SK-N-MC (cell line): ENCODE measurements around the gene INHBC.

Experiments
- DNase-seq: peaks from one replicate; pipeline ENCODE4 v3.0.0-alpha.2; 2011; ENCODE audit warnings: low read depth, low spot score
- H3K27ac ChIP-seq: fragments of 200-600 bp; sonication (generic); 2 replicates; pipeline ENCODE4 v1.5.1; 2016; ENCODE audit warnings: mixed run types
- H3K36me3 ChIP-seq: fragments of 200-600 bp; sonication (generic); 2 replicates; pipeline ENCODE4 v1.6.1; 2017; ENCODE audit warnings: antibody characterized with exemption, low read length, mixed read lengths; ENCODE audit not compliant: insufficient read depth
- H3K4me3 ChIP-seq: fragments of 200-600 bp; sonication (generic); 2 replicates; pipeline ENCODE4 v1.5.1; 2016
- H3K9ac ChIP-seq: fragments of 200-600 bp; sonication (generic); 2 replicates; pipeline ENCODE4 v1.8.0; 2017; ENCODE audit warnings: mixed run types, mixed read lengths; ENCODE audit not compliant: insufficient read length
- H3K9me3 ChIP-seq: fragments of 200-600 bp; sonication (generic); 2 replicates; pipeline ENCODE4 v1.6.1; 2017; ENCODE audit warnings: low read depth, mild to moderate bottlenecking, antibody characterized with exemption, low read length, moderate library complexity, mixed read lengths
- EZH2 ChIP-seq: fragments of 200-600 bp; sonication (generic); IDR thresholded peaks from one replicate; pipeline ENCODE4 v1.6.1; 2017; ENCODE audit warnings: antibody characterized with exemption
- FOXP2 ChIP-seq: optimal IDR thresholded peaks from 2 replicates; pipeline ENCODE3; 2011; ENCODE audit warnings: mild to moderate bottlenecking, moderate library complexity; ENCODE audit not compliant: insufficient read depth; ENCODE audit errors: extremely low read length, control extremely low read depth
- POLR2AphosphoS5 ChIP-seq: IDR thresholded peaks from 2 replicates; pipeline ENCODE4 v1.6.1; 2012; ENCODE audit warnings: mild to moderate bottlenecking, low read depth, low read length, borderline replicate concordance

The INHBC gene

GRCh38 chr12:57467915-57468314 is 33.3 kb downstream of the INHBC start:
- H3K36me3 ChIP-seq: no peaks in the 10 kb centered on the region
- no peak for TF ChIP-seq EZH2
- TF ChIP-seq FOXP2: no peak
- TF ChIP-seq POLR2AphosphoS5: no peak

DNA sequence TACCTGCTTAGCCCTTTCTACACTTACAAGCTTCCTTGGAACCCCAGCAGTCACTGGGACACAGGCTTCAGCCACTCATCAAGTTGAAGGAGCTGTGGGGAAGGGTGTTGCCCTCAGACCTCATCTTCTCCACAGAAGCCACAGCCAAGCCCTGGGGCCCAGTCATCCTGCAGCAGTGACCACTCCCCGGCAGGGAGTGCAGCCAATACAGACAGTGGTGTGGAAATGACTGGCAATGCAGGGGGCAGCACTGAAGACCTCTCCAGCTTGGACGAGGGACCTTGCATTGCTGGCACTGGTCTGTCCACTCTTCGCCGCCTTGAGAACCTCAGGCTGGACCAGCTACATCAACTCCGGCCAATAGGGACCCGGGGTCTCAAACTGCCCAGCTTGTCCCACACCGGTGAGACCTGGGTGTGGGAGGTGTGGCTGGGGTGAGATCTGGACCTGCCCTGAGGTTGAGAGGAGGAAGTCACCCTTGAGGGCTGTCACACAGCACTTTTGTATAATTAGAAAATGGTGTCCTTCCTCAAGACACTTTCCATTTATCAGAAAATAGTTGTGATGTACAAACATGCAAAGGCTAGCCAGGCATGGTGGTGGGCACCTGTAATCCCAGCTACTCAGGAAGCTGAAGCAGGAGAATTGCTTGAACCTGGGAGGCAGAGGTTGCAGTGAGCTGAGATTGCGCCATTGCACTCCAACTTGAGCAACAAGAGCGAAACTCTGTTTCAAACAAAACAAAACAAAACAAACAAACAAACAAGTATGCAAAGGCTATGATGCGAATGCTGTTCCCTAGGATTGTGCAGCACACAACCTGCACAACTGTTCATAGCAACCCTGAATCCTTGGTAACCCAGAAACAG is 34.9 kb downstream of the INHBC start:
- Histone ChIP-seq H3K36me3 (no peaks in the 10 kb centered on the region), H3K4me3 (no peak overlapping the region), H3K9ac (no peak overlapping the region), H3K9me3 (no peaks in the 10 kb centered on the region), H3K27ac (no peak overlapping the region)
- no peak for TF ChIP-seq FOXP2
- no peak for TF ChIP-seq POLR2AphosphoS5
- TF ChIP-seq EZH2: no peak
- DNase-seq: no peak

More at GRCh38 chr12:57467915-57468314, 33.3 kb downstream of the INHBC start:
- Histone ChIP-seq H3K9ac (no peak overlapping the region), H3K27ac (no peak overlapping the region), H3K9me3 (no peaks in the 10 kb centered on the region), H3K4me3 (no peak overlapping the region)
- no peak for DNase-seq

DNA sequence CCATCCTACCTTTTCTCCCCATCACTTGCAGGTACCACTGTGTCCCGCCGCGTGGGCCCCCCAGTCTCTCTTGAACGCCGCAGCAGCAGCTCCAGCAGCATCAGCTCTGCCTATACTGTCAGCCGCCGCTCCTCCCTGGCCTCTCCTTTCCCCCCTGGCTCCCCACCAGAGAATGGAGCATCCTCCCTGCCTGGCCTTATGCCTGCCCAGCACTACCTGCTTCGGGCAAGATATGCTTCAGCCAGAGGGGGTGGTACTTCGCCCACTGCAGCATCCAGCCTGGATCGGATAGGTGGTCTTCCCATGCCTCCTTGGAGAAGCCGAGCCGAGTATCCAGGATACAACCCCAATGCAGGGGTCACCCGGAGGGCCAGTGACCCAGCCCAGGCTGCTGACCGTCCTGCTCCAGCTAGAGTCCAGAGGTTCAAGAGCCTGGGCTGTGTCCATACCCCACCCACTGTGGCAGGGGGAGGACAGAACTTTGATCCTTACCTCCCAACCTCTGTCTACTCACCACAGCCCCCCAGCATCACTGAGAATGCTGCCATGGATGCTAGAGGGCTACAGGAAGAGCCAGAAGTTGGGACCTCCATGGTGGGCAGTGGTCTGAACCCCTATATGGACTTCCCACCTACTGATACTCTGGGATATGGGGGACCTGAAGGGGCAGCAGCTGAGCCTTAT is 35.8 kb downstream of the INHBC start:
- Histone ChIP-seq H3K27ac (no peak overlapping the region), H3K4me3 (no peak overlapping the region), H3K36me3 (no peaks in the 10 kb centered on the region), H3K9me3 (no peaks in the 10 kb centered on the region), H3K9ac (no peak overlapping the region)
- no peak for TF ChIP-seq POLR2AphosphoS5
- TF ChIP-seq FOXP2: no peak
- TF ChIP-seq EZH2: no peak
- DNase-seq: no peak

GRCh38 chr12:57470970-57471656 is 36.5 kb downstream of the INHBC start:
- Histone ChIP-seq H3K9ac (no peak overlapping the region), H3K27ac (no peak overlapping the region), H3K9me3 (no peaks in the 10 kb centered on the region), H3K4me3 (no peak overlapping the region), H3K36me3 (no peaks in the 10 kb centered on the region)
- no peak for DNase-seq
- TF ChIP-seq FOXP2 (no peak), EZH2 (no peak), POLR2AphosphoS5 (no peak)

GRCh38 chr12:57471661-57472060 is 37.1 kb downstream of the INHBC start:
- H3K36me3 ChIP-seq: no peaks in the 10 kb centered on the region
- TF ChIP-seq EZH2: no peak
- TF ChIP-seq FOXP2: no peak
- no peak for TF ChIP-seq POLR2AphosphoS5
- H3K9ac ChIP-seq: no peak overlapping the region
- H3K4me3 ChIP-seq: no peak overlapping the region
- no peak overlapping the region for H3K27ac ChIP-seq
- no peak for DNase-seq
- H3K9me3 ChIP-seq: no peaks in the 10 kb centered on the region

GRCh38 chr12:57472391-57472790 is 37.8 kb downstream of the INHBC start:
- Histone ChIP-seq H3K9me3 (no peaks in the 10 kb centered on the region), H3K36me3 (no peaks in the 10 kb centered on the region), H3K4me3 (no peak overlapping the region), H3K9ac (no peak overlapping the region), H3K27ac (no peak overlapping the region)
- TF ChIP-seq EZH2 (no peak), FOXP2 (no peak), POLR2AphosphoS5 (no peak)
- DNase-seq: no peak

DNA sequence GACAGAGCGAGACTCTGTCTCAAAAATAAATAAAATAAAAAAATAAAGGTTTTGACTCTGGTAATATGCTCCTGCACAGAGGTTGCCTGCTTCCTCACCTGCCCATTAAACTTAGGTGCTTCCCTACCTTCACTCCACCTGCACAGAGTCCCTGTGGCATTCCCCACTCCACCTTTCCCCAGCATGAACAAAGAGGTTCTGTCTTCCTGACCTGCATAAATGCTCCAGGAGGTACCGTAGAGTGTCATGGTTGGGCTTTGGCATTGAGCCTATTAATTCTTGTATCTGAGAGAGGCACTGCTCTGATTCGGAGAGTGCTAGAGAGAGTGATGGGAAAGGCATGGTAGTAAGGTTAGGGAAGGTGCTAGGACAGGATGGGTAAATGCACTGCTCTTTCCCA is 38.8 kb downstream of the INHBC start:
- no peaks in the 10 kb centered on the region for H3K9me3 ChIP-seq
- TF ChIP-seq EZH2: no peak
- TF ChIP-seq FOXP2: no peak
- TF ChIP-seq POLR2AphosphoS5: no peak
- no peak for DNase-seq
- H3K36me3 ChIP-seq: no peaks in the 10 kb centered on the region
- no peak overlapping the region for H3K4me3 ChIP-seq
- H3K9ac ChIP-seq: no peak overlapping the region
- H3K27ac ChIP-seq: no peak overlapping the region

DNA sequence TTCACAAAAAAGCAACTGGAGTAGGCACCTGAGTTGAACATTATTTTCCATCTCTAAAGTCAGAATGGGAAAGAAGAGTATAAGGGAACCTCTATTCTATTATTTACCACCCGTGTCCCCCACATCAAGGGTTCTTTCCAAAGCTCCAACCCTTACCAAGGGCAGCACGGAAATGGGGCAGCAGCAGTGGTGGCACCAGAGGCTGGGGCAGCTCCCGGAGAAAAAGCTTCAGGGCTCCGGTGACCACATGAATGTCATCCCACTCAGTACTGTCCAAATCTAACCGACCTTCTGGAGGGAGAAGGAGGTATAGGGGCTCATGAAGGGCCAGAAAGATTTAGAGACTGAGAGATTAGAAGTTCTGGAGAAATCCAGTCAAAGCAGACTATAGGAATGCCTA is 39.3 kb downstream of the INHBC start:
- no peak overlapping the region for H3K27ac ChIP-seq
- H3K9me3 ChIP-seq: no peaks in the 10 kb centered on the region
- no peaks in the 10 kb centered on the region for H3K36me3 ChIP-seq
- TF ChIP-seq FOXP2 (no peak), EZH2 (no peak), POLR2AphosphoS5 (no peak)
- no peak overlapping the region for H3K9ac ChIP-seq
- no peak for DNase-seq
- H3K4me3 ChIP-seq: no peak overlapping the region
